Ovary (tissue), 9 donors: ENCODE measurements around the gene CCL21. TPM values are rescaled to one million over a fixed set of nuclear protein-coding genes. Genes with fewer than 3 reads are reported as not detected.

ENCODE experiments used
- DNase-seq, 5 donors: peaks; one replicate each; pipeline ENCODE4 v3.0.0-alpha.2; 2019 to 2020
- H3K27ac ChIP-seq, 2 donors: fragments of 200-600 bp; one replicate each; pipeline versions ENCODE4 v1.5.1 to v1.8.0; 2019 to 2022
- H3K27me3 ChIP-seq: fragments of 200-600 bp; one replicate; pipeline ENCODE4 v1.8.0; 2022
- H3K36me3 ChIP-seq: fragments of 200-600 bp; sonication (generic); one replicate; pipeline ENCODE4 v1.5.1; 2019
- H3K4me1 ChIP-seq: one replicate; pipeline ENCODE4 v1.8.1; 2013; ENCODE audit warnings: mild to moderate bottlenecking, moderate library complexity; ENCODE audit not compliant: insufficient read depth
- H3K4me3 ChIP-seq: fragments of 200-600 bp; sonication (generic); one replicate; pipeline ENCODE4 v1.5.1; 2017
- H3K9me3 ChIP-seq, 2 donors: fragments of 200-600 bp in 1 of 2; sonication (generic) in 1 of 2; one replicate each; pipeline versions ENCODE4 v1.5.1 to v1.8.1; 2013 to 2019; ENCODE audit warnings: mild to moderate bottlenecking in 1 of 2, moderate library complexity in 1 of 2
- EP300 ChIP-seq: sonication (generic); formaldehyde crosslinking; IDR thresholded peaks from one replicate; pipeline ENCODE4 v1.6.1; 2017; ENCODE audit warnings: antibody characterized with exemption
- POLR2A ChIP-seq: fragments of 450-650 bp; IDR thresholded peaks from one replicate; pipeline ENCODE4 v1.6.1; 2017; ENCODE audit warnings: antibody characterized with exemption, mild to moderate bottlenecking, moderate library complexity
- whole genome bisulfite sequencing, 3 donors: extraction: QIAGEN DNeasy Blood & Tissue Kit in 1 of 3; methylation state at CpG; one replicate each; pipeline versions ENCODE4 v1.1.5 to v1.1.7; 2013 to 2017; 5-methylcytosine and 5-hydroxymethylcytosine counted together
- intact Hi-C, 4 donors: fragments of 100-400 bp; cut with DNase I; formaldehyde crosslinking; loops; one replicate each; pipeline versions ENCODE4 v1.11.0 to v1.15.1; 2022 to 2023
- polyA plus RNA-seq, 2 donors: library from polyadenylated mRNA; stranded (reverse); fragments of 200-250 nt in 1 of 2; fragments of 350-450 nt in 1 of 2; fragmentation: Illumina TruSeq in 1 of 2; extraction: RNeasy Lipid Tissue Mini Kit (QIAGEN cat#74804) in 1 of 2; gene quantifications; one replicate each; pipeline ENCODE4 v1.2.3, GENCODE V29; 2013 to 2014
- total RNA-seq, 7 donors: library from RNA; depleted of rRNA in 2 of 7; stranded (reverse); fragments of >200 nt in 2 of 7; fragmentation: NEBNext Ultra II Directional in 3 of 7; extraction: Animal tissue kit (Norgen Biotek cat#: 25700) in 3 of 7; gene quantifications; one replicate each; pipeline versions ENCODE4 v1.1.0 to v1.2.4, GENCODE V29; 2016 to 2023
- TF ChIP-seq, protein P1 (sequence below), 3 donors: fragments of 450-650 bp in 2 of 3; fragments of 200-600 bp in 1 of 3; IDR thresholded peaks; one replicate each; pipeline versions ENCODE4 v1.5.1 to v1.8.0; 2016 to 2022; ENCODE audit warnings: antibody characterized with exemption in 3 of 3, mild to moderate bottlenecking in 1 of 3
- donor health status: DM: no; HTN: no; CAD: no; lungs with moderate emphysema.
- donor health status: DM: no; HTN: no; CAD: no.
- donor health status: Bipolar disorder and iron deficiency.
- donor health status: DM: yes; HTN: yes; CAD: no.
- donor health status: DM: no; HTN: no; CAD: no.
- donor health status: DM: yes; HTN: yes; CAD: no.

CCL21 gene
- total and polyA plus RNA-seq, 9 donors: 1.5 to 83.6 (median 34.2) TPM

DNA sequence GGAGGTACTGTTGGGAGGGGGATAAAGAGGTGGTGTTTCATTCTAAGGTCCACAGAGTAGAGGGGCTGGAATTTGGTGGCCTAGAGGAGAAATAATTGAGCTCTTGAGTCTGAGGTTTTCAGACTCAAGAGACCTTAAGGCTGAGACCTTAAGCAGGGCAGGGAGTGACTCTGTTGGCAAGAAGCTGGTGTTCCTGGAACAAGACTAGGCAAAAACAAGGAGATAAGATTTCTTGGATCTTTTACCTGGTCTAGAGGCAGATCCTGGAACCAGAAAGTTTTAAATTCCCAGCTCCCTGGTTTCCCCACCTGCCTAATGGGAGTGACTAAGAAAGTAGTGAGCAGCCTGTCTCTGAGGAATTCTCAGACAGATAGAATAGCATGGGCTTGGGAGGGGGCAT is 4.1 kb upstream of the CCL21 start:
- intact Hi-C loops: no loop called here
- DNase-seq: no peak
- Histone ChIP-seq H3K4me1 (peaks cover 6% of the 10 kb centered on the region), H3K27me3 (no peaks in the 10 kb centered on the region), H3K27ac (no peak overlapping the region), H3K36me3 (no peaks in the 10 kb centered on the region), H3K4me3 (no peak overlapping the region), H3K9me3 (no peaks in the 10 kb centered on the region)
- no peak for TF ChIP-seq POLR2A
- TF ChIP-seq, protein P1, sequence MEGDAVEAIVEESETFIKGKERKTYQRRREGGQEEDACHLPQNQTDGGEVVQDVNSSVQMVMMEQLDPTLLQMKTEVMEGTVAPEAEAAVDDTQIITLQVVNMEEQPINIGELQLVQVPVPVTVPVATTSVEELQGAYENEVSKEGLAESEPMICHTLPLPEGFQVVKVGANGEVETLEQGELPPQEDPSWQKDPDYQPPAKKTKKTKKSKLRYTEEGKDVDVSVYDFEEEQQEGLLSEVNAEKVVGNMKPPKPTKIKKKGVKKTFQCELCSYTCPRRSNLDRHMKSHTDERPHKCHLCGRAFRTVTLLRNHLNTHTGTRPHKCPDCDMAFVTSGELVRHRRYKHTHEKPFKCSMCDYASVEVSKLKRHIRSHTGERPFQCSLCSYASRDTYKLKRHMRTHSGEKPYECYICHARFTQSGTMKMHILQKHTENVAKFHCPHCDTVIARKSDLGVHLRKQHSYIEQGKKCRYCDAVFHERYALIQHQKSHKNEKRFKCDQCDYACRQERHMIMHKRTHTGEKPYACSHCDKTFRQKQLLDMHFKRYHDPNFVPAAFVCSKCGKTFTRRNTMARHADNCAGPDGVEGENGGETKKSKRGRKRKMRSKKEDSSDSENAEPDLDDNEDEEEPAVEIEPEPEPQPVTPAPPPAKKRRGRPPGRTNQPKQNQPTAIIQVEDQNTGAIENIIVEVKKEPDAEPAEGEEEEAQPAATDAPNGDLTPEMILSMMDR (IDR thresholded peaks at IDR 0.05): no peak
- no peak for TF ChIP-seq EP300

DNA sequence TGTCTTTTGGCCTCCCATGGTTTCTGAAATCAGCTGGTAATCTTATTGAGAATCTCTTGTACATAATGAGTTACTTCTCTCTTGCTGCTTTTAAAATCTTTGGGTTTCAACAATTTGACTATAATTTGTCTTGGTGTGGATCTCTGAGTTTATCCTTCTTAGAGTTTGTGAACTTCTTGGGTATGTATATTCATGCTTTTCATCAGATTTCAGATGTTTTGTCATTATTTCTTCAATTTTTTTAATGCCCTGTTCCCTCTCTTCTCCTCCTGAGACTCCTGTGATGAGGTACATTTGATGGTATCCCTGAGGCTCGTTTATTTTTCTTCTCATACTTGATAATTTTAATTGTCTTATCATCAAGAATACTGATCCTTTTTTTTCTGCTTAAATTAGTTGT is 2.2 kb upstream of the CCL21 start:
- no peak for DNase-seq
- peaks cover 3% of the 10 kb centered on the region for H3K4me1 ChIP-seq
- no peak overlapping the region for H3K4me3 ChIP-seq
- WGBS, 3 donors: 56 to 69% (median 69%) methylated on average over 1 of the region's 1 CpG
- intact Hi-C loops: no loop called here
- TF ChIP-seq, protein P1 (IDR thresholded peaks at IDR 0.05): no peak
- no peak for TF ChIP-seq EP300
- TF ChIP-seq POLR2A: no peak
- H3K27ac ChIP-seq: no peak overlapping the region
- no peaks in the 10 kb centered on the region for H3K9me3 ChIP-seq
- no peaks in the 10 kb centered on the region for H3K36me3 ChIP-seq
- H3K27me3 ChIP-seq: no peaks in the 10 kb centered on the region

DNA sequence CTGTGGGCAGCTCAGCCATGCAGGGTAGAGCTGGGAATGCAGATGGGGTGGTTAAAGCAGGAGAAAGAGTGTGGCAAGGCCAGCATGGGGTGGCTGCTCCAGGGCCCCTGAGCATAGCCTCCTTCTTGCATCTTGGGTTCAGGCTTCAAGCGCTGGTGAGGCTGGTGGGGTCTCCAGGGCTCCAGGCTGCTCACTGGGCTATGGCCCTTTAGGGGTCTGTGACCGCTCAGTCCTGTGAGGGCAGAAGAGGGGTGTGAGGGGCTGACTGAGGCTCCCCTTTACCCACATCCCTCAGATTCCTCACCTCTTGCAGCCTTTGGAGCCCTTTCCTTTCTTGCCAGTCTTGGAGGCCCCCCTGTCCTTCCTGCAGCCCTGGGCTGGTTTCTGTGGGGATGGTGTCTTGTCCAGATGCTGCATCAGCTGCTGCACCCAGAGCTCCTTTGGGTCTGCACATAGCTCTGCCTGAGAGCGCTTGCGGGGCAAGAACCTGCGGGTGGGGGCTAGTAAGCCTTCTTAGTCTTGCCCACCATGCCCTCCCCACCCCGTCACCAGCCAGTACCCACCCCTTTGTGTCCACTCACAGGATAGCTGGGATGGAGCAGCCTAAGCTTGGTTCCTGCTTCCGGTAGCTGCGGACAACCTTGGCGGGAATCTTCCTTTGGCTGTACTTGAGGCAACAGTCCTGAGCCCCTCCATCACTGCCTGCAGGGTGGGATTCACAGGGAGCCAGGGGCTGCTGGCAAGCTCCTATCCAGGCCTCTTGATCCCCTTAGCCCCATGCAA is 549 bp downstream of the CCL21 start:
- H3K27me3 ChIP-seq: no peaks in the 10 kb centered on the region
- H3K4me1 ChIP-seq: peaks cover 3% of the 10 kb centered on the region
- TF ChIP-seq EP300: no peak
- no peak for TF ChIP-seq POLR2A
- TF ChIP-seq, protein P1 (IDR thresholded peaks at IDR 0.05): no peak
- H3K9me3 ChIP-seq: no peaks in the 10 kb centered on the region
- H3K36me3 ChIP-seq: no peaks in the 10 kb centered on the region
- 93 to 94% (median 93%) methylated on average over 9 of the region's 9 CpGs for WGBS, 3 donors
- no peak for DNase-seq
- no peak overlapping the region for H3K27ac ChIP-seq
- no peak overlapping the region for H3K4me3 ChIP-seq
- intact Hi-C loops: no loop called here

DNA sequence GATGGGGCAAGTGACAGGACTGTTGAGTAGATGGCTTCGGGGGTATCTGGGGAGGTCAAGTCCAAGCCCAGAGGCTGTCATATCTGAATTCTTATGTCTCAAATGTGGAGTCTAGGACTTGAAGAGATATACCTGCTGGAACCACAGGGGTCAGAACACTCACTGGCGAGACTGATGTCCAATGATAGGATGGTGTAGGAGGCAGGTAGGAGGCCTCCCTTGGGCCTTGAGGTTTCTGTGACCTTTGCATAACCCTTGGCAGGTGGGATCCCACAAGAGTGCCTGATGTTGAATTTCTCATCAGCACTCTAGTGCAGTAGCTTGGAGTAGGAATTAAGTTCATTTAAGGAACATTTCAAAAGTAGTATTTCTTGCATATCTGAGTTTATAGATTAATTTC is 2.8 kb downstream of the CCL21 start:
- H3K27ac ChIP-seq: no peak overlapping the region
- no peak for DNase-seq
- no peak for TF ChIP-seq EP300
- TF ChIP-seq, protein P1 (IDR thresholded peaks at IDR 0.05): no peak
- no peak for TF ChIP-seq POLR2A
- H3K4me3 ChIP-seq: no peak overlapping the region
- intact Hi-C loops: no loop called here
- H3K9me3 ChIP-seq: no peaks in the 10 kb centered on the region
- H3K4me1 ChIP-seq: peaks cover 3% of the 10 kb centered on the region
- H3K36me3 ChIP-seq: no peaks in the 10 kb centered on the region
- no peaks in the 10 kb centered on the region for H3K27me3 ChIP-seq
- WGBS, 3 donors: 81 to 96% (median 87%) methylated on average over 2 of the region's 2 CpGs
